ENCODE data around the gene RASA2. TPM values are rescaled to one million over a fixed set of nuclear protein-coding genes. Genes with fewer than 3 reads are reported as not detected.

Gene RASA2
- total RNA-seq, 1 experiment from 2014 or later = 17.1 TPM

DNA sequence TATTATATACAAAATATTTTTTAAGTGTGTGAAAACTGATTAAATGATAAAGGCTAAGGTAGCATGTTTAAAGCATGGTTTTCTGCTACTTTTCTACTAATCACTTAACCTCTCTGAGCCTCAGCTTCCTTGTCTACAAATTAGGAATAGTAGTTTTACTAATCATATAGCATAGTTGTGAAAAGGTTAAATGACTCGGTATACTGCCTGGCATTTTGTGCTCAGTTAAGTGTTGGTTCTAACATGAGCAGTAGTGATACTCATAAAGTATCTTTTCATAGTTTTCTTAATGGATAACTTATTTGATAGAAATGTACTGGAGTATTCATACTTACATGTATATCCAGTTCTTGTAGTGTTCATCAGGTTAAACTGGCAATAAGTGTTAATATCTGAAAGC is 13.6 kb downstream of the RASA2 start:
- H3F3A ChIP-seq (ENCODE audit: insufficient read depth, low read depth) = no peaks in the 10 kb centered on the region
- H3K79me2 ChIP-seq (ENCODE audit: low read depth) = peaks cover 77% of the 10 kb centered on the region
- TF ChIP-seq CTCF (conservative IDR thresholded peaks at IDR 0.05) = no peak
- H3K9me3 ChIP-seq (ENCODE audit: insufficient read depth, low read depth) = no peaks in the 10 kb centered on the region
- no peak overlapping the region for H3K4me3 ChIP-seq
- no peak overlapping the region for H2AFZ ChIP-seq
- H3K36me3 ChIP-seq (ENCODE audit: low read depth) = no peaks in the 10 kb centered on the region
- no TSS peak for BruUV-seq (replicated peaks)
- ChIA-PET CTCF (interaction anchor here (0.6 kb wide), 1 partner anchor 413 kb away, joined by 6 read pairs; no protein-coding TSS in a partner anchor), POLR2A (ENCODE audit: unreplicated experiment) (no interaction called here)
- H3K27me3 ChIP-seq (ENCODE audit: insufficient read depth, low read depth) = no peaks in the 10 kb centered on the region
- intact Hi-C loops (cut with micrococcal nuclease; ENCODE audit: unreplicated experiment) = no loop called here
- no peak for DNase-seq
- no peak overlapping the region for H3K4me2 ChIP-seq
- no peak overlapping the region for H3K27ac ChIP-seq
- H3K4me1 ChIP-seq (replicated peaks; ENCODE audit: insufficient read depth) = no peaks in the 10 kb centered on the region
- no peaks in the 10 kb centered on the region for H3K9me2 ChIP-seq (ENCODE audit: insufficient read depth)
- H4K20me1 ChIP-seq (ENCODE audit: insufficient read depth) = no peaks in the 10 kb centered on the region; the same call in 1 of the 2 replicates

DNA sequence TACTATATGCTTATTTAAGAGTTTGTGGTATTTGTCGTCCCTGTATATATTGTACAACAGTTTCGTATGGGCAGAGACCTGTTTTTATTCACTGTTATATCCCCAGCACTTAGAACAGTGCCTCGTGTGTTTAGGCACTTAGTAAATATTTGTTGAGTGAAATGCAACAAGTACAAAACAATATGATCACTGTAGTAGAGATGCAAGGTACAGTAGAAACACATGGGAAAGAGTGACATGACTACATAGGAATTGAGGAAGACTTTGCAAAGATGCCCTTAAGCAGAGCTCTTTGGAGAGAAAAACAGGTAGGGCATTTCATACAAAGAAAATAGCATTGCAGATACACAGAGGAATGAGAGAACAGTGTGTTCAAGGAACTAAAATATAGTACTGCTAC is 18.3 kb downstream of the RASA2 start:
- ChIA-PET CTCF (no interaction called here), POLR2A (ENCODE audit: unreplicated experiment) (no interaction called here)
- no peaks in the 10 kb centered on the region for H3F3A ChIP-seq (ENCODE audit: insufficient read depth, low read depth)
- BruUV-seq (replicated peaks) = no TSS peak
- no peaks in the 10 kb centered on the region for H3K9me3 ChIP-seq (ENCODE audit: insufficient read depth, low read depth)
- DNase-seq = peak in 1 of 2 experiments; percentile 36
- H3K27me3 ChIP-seq (ENCODE audit: insufficient read depth, low read depth) = no peaks in the 10 kb centered on the region
- peaks cover 80% of the 10 kb centered on the region for H3K79me2 ChIP-seq (ENCODE audit: low read depth)
- H3K4me3 ChIP-seq = no peak overlapping the region
- no peak overlapping the region for H2AFZ ChIP-seq
- H3K36me3 ChIP-seq (ENCODE audit: low read depth) = no peaks in the 10 kb centered on the region
- no peaks in the 10 kb centered on the region for H4K20me1 ChIP-seq (ENCODE audit: insufficient read depth)
- TF ChIP-seq EZH2 (IDR thresholded peaks at IDR 0.05; ENCODE audit: low read depth) (no peak), CTCF (conservative IDR thresholded peaks at IDR 0.05) (no peak)
- H3K9me2 ChIP-seq (ENCODE audit: insufficient read depth) = no peaks in the 10 kb centered on the region
- intact Hi-C loops (cut with micrococcal nuclease; ENCODE audit: unreplicated experiment) = no loop called here
- H3K4me2 ChIP-seq = no peak overlapping the region
- H3K4me1 ChIP-seq (replicated peaks; ENCODE audit: insufficient read depth) = no peaks in the 10 kb centered on the region
- no peak overlapping the region for H3K27ac ChIP-seq

DNA sequence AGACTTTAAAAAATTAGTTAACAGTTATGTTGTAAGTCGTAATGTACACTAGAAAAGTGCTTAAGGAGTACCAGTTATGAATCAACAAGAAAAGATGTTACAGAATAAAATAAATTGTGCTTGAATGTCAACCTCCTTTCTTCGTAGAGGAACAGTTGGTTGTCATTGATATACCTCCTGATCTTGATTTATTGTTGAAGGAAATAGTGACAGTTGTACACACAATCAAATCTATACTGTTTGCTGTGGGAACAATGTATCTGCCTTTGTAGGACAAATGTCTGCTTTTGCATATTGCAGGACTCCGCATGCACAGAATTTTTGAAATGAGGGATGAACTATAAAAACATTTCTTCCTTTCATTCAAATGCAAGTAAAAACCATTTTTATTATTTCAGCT is 19.2 kb downstream of the RASA2 start:
- TF ChIP-seq CTCF (conservative IDR thresholded peaks at IDR 0.05) = no peak
- TF ChIP-seq EZH2 (IDR thresholded peaks at IDR 0.05; ENCODE audit: low read depth) = no peak
- no peak overlapping the region for H2AFZ ChIP-seq
- BruUV-seq (replicated peaks) = no TSS peak
- no peaks in the 10 kb centered on the region for H3K36me3 ChIP-seq (ENCODE audit: low read depth)
- no peaks in the 10 kb centered on the region for H3K4me1 ChIP-seq (replicated peaks; ENCODE audit: insufficient read depth)
- peaks cover 79% of the 10 kb centered on the region for H3K79me2 ChIP-seq (ENCODE audit: low read depth)
- no peaks in the 10 kb centered on the region for H3F3A ChIP-seq (ENCODE audit: insufficient read depth, low read depth)
- H3K27ac ChIP-seq = no peak overlapping the region
- H3K27me3 ChIP-seq (ENCODE audit: insufficient read depth, low read depth) = no peaks in the 10 kb centered on the region
- intact Hi-C loops (cut with micrococcal nuclease; ENCODE audit: unreplicated experiment) = no loop called here
- H3K4me2 ChIP-seq = no peak overlapping the region
- DNase-seq = no peak
- ChIA-PET POLR2A (ENCODE audit: unreplicated experiment) (no interaction called here), CTCF (no interaction called here)
- no peaks in the 10 kb centered on the region for H3K9me3 ChIP-seq (ENCODE audit: insufficient read depth, low read depth)
- H3K9me2 ChIP-seq (ENCODE audit: insufficient read depth) = no peaks in the 10 kb centered on the region
- no peak overlapping the region for H3K4me3 ChIP-seq
- no peaks in the 10 kb centered on the region for H4K20me1 ChIP-seq (ENCODE audit: insufficient read depth)

All from PC-9 (cell line).